Hepatocyte (in vitro differentiated cells): ENCODE results near the gene SSBP2.

ENCODE experiments used
- CTCF ChIP-seq: fragments of 200-600 bp; sonication (generic); IDR thresholded peaks from 2 replicates; pipeline ENCODE4 v1.5.1; 2016; ENCODE audit warnings: antibody characterized with exemption, mild to moderate bottlenecking; ENCODE audit not compliant: poor library complexity
- EZH2phosphoT487 ChIP-seq: fragments of 200-600 bp; sonication (generic); IDR thresholded peaks from one replicate; pipeline ENCODE4 v1.6.1; 2018; ENCODE audit warnings: antibody characterized with exemption, mild to moderate bottlenecking, low read depth, moderate library complexity; ENCODE audit not compliant: unreplicated experiment, severe bottlenecking

GRCh38 chr5:81679885-81680284, 71.0 kb downstream of the SSBP2 start:
- TF ChIP-seq CTCF (no peak), EZH2phosphoT487 (no peak)
